K562 (cell line): ENCODE data around the gene BCAP31. TPM values are rescaled to one million over a fixed set of nuclear protein-coding genes. Genes with fewer than 3 reads are reported as not detected.

Source experiments
- ATAC-seq: fragments of 200-7000 bp; cut with Tn5 transposase; 3 replicates; pipeline ENCODE4 v1.9.1; 2020; ENCODE audit warnings: moderate library complexity
- BruUV-seq: library from RNA; stranded (reverse); fragments of 400-500 nt; replicated peaks from 2 replicates; lab custom pipeline; 2021; lab: Mats Ljungman, UMichigan
- CTCF ChIA-PET: fragments of 300-600 bp; formaldehyde crosslinking; extraction: SDS; loops from one replicate; lab custom pipeline; 2021; ENCODE audit warnings: low intra/inter-chr PET ratio; lab: Yijun Ruan, JAX
- POLR2A ChIA-PET: fragments of 300-600, 350-650 bp; sonication (Branson Sonifier 250); formaldehyde crosslinking; extraction: SDS; loops from one replicate; lab custom pipeline; 2021; ENCODE audit warnings: antibody characterized with exemption, inconsistent platforms; lab: Yijun Ruan, JAX
- DNase-seq, 4 experiments: peaks; one replicate each; pipeline versions ENCODE4 v3.0.0 to v3.0.0-alpha.2; 2011 to 2018; ENCODE audit warnings: low spot score in 3 of 4, mixed read lengths in 3 of 4; ENCODE audit errors: extremely low read depth in 1 of 4
- FAIRE-seq: peaks from 2 replicates; lab custom pipeline; 2011; peaks lifted over from hg19 to GRCh38; lab: Jason Lieb, UNC
- H2AFZ ChIP-seq: 2 replicates; pipeline ENCODE4 v1.6.0; 2011; ENCODE audit warnings: low read depth, low read length, control low read depth, inconsistent platforms
- H3K27ac ChIP-seq: fragments of 200-600 bp; 3 replicates; pipeline ENCODE4 v1.8.0; 2011; ENCODE audit warnings: low read depth, mild to moderate bottlenecking, control low read depth, inconsistent platforms, low read length, moderate library complexity, mixed read lengths; ENCODE audit errors: extremely low read depth
- H3K27me3 ChIP-seq, 2 experiments: fragments of 300-600 bp in 1 of 2; 2 replicates in 1 of 2; 3 replicates in 1 of 2; pipeline versions ENCODE4 v1.6.0 to v1.8.0; 2011; ENCODE audit warnings: inconsistent platforms in 2 of 2, low read length in 2 of 2, mild to moderate bottlenecking in 1 of 2, mixed read lengths in 1 of 2, moderate library complexity in 1 of 2; ENCODE audit not compliant: control insufficient read depth in 2 of 2, insufficient read depth in 2 of 2
- H3K36me3 ChIP-seq: fragments of 300-600 bp; 3 replicates; pipeline ENCODE4 v1.8.0; 2011; ENCODE audit warnings: mild to moderate bottlenecking, low read length, inconsistent platforms; ENCODE audit not compliant: control insufficient read depth, insufficient read depth
- H3K4me1 ChIP-seq, 2 experiments: fragments of 200-600 bp in 1 of 2; replicated peaks in 1 of 2; 2 replicates in 1 of 2; 3 replicates in 1 of 2; pipeline versions ENCODE4 v1.5.1 to v1.8.0; 2011; ENCODE audit warnings: inconsistent platforms in 2 of 2, low read length in 2 of 2, mild to moderate bottlenecking in 1 of 2, mixed read lengths in 1 of 2, moderate library complexity in 1 of 2; ENCODE audit not compliant: control insufficient read depth in 2 of 2, insufficient read depth in 2 of 2
- H3K4me2 ChIP-seq: 2 replicates; pipeline ENCODE4 v1.6.1; 2011; ENCODE audit warnings: low read length, control low read depth, inconsistent platforms, mixed read lengths; ENCODE audit not compliant: insufficient read depth
- H3K4me3 ChIP-seq: fragments of 200-600 bp; sonication (generic), shearing (Covaris generic); 2 replicates; pipeline ENCODE4 v1.5.1; 2016; ENCODE audit warnings: control low read depth, inconsistent platforms
- H3K79me2 ChIP-seq: fragments of 200-600 bp; 3 replicates; pipeline ENCODE4 v1.8.0; 2011; ENCODE audit warnings: low read length, inconsistent platforms; ENCODE audit not compliant: control insufficient read depth, insufficient read depth
- H3K9ac ChIP-seq, 2 experiments: 2 replicates each; pipeline versions ENCODE4 v1.6.0 to v1.6.1; 2011; ENCODE audit warnings: low read depth in 2 of 2, low read length in 2 of 2, control low read depth in 1 of 2, inconsistent platforms in 1 of 2, mild to moderate bottlenecking in 1 of 2, mixed read lengths in 1 of 2; ENCODE audit not compliant: insufficient read depth in 1 of 2
- H3K9me1 ChIP-seq: one replicate; pipeline ENCODE4 v1.6.0; 2011; ENCODE audit warnings: inconsistent platforms, mild to moderate bottlenecking, low read length, moderate library complexity; ENCODE audit not compliant: control insufficient read depth, insufficient read depth
- H3K9me3 ChIP-seq: replicated peaks from 2 replicates; pipeline ENCODE4 v1.5.1; 2011; ENCODE audit warnings: low read depth, low read length, inconsistent platforms; ENCODE audit not compliant: control insufficient read depth, insufficient read depth
- H4K20me1 ChIP-seq: replicated peaks from 2 replicates; pipeline ENCODE4 v1.6.1; 2011; ENCODE audit warnings: low read length, inconsistent platforms, mixed read lengths; ENCODE audit not compliant: control insufficient read depth, insufficient read depth
- BCOR ChIP-seq: fragments of 450-650 bp; IDR thresholded peaks from 2 replicates; pipeline ENCODE4 v1.6.1; 2016
- CGGBP1 ChIP-seq: fragments of 250-450 bp; sonication (Bioruptor Pico); IDR thresholded peaks from 2 replicates; pipeline ENCODE4 v1.9.0; 2021; ENCODE audit warnings: mild to moderate bottlenecking
- CREM ChIP-seq: IDR thresholded peaks from 2 replicates; pipeline ENCODE4 v1.6.1; 2014; ENCODE audit warnings: antibody characterized with exemption, low read depth
- PYGO2 ChIP-seq: fragments of 450-650 bp; IDR thresholded peaks from 2 replicates; pipeline ENCODE4 v1.6.1; 2016; ENCODE audit warnings: mild to moderate bottlenecking, missing genetic modification characterization, moderate library complexity, missing compliant biosample characterization
- SMARCE1 ChIP-seq: fragments of 450-650 bp; IDR thresholded peaks from 2 replicates; pipeline ENCODE4 v1.7.1; 2016; ENCODE audit warnings: mild to moderate bottlenecking
- SREBF2 ChIP-seq: sonication (generic); formaldehyde crosslinking; IDR thresholded peaks from 2 replicates; pipeline ENCODE4 v1.4.0; 2020; ENCODE audit warnings: mild to moderate bottlenecking, missing genetic modification reagents
- TFAM ChIP-seq: fragments of 250-450 bp; sonication (Bioruptor Pico); conservative IDR thresholded peaks from 2 replicates; pipeline ENCODE4 v1.5.0; 2021; ENCODE audit warnings: mild to moderate bottlenecking, moderate library complexity
- ZNF146 ChIP-seq: IDR thresholded peaks from one replicate; pipeline ENCODE4 v1.6.1; 2018; ENCODE audit warnings: missing compliant biosample characterization; ENCODE audit not compliant: unreplicated experiment
- ZNF24 ChIP-seq: fragments of 450-650 bp; IDR thresholded peaks from 2 replicates; pipeline ENCODE4 v1.6.1; 2016
- WGBS: fragments of 100-300 bp; shearing (Covaris generic); methylation state at CpG from one replicate; pipeline ENCODE4 v1.1.6; 2016; ENCODE audit warnings: low coverage, mixed read lengths; ENCODE audit not compliant: insufficient coverage; ENCODE audit errors: missing lambda C conversion rate; 5-methylcytosine and 5-hydroxymethylcytosine counted together
- in situ Hi-C: fragments of 300-500 bp; cut with MboI; formaldehyde crosslinking; loops from 4 replicates; pipeline ENCODE4 v1.15.0; 2018; ENCODE audit warnings: inconsistent platforms, mixed read lengths
- intact Hi-C: fragments of 100-400 bp; cut with micrococcal nuclease; formaldehyde crosslinking; loops from 2 replicates; pipeline ENCODE4 v1.14.2; 2022
- polyA plus RNA-seq, 8 experiments: library from polyadenylated mRNA; depleted of rRNA in 4 of 8; stranded (reverse) in 5 of 8; unstranded in 3 of 8; fragments of >200 nt; fragmentation: Nextera tagmentation in 2 of 8; fragmentation: Illumina TruSeq in 1 of 8; extraction: Ambion mirVana in 2 of 8; extraction: Trizol in 1 of 8; gene quantifications; 2 replicates each; pipeline versions ENCODE4 v1.2.1 to v1.2.3, GENCODE V29; 2011 to 2014; ENCODE audit warnings: inconsistent platforms in 1 of 8, missing spikeins in 1 of 8
- total RNA-seq, 7 experiments: library from RNA; depleted of rRNA in 6 of 7; stranded (reverse); fragments of >200 nt in 6 of 7; fragmentation: Illumina TruSeq in 2 of 7; extraction: Trizol in 2 of 7; gene quantifications; 2 replicates each; pipeline versions ENCODE4 v1.2.1 to v1.2.3, GENCODE V29; 2011 to 2021; ENCODE audit warnings: low replicate concordance in 1 of 7

The BCAP31 gene
- total and polyA plus RNA-seq, 9 of the 15 experiments (the other 6 are each of a cell fraction or from before 2014, with no cell fraction given) = 156 to 683 (median 188) TPM

DNA sequence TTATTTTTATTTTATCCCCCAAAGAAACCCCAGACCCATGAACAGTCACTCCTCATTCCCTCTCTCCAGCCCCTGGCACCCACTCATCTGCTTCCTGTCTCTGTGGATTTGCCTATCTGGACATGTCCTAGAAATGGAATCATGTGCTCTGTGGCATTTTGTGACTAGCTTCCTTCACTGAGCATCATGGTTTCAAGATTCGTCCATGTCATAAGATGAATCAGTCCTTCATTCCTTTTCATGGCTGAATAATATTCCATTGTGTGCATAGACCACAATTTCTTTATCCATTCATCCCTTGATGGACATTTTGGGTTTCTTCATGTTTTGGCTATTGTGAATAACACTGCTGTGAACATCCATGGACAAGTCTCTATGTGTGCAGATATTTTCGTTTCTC is 10.7 kb upstream of the BCAP31 start:
- Histone ChIP-seq H2AFZ (no peak overlapping the region), H3K27me3 (no peaks in the 10 kb centered on the region), H3K27ac (no peak overlapping the region), H3K36me3 (no peaks in the 10 kb centered on the region; the same call in 2 of the 3 replicates), H3K9me3 (0 out of 2 replicates have a peak, but pooled peaks cover 2% of the 10 kb centered on the region), H3K79me2 (no peaks in the 10 kb centered on the region), H4K20me1 (no peaks in the 10 kb centered on the region), H3K4me1 (peaks cover 8 to 35% of the 10 kb centered on the region in 2 experiments; a peak in 4 of 5 replicates), H3K9ac (no peak overlapping the region), H3K4me3 (no peak overlapping the region), H3K4me2 (no peak overlapping the region; the same call in 1 of the 2 replicates), H3K9me1 (no peaks in the 10 kb centered on the region)
- BruUV-seq = no TSS peak
- CTCF ChIA-PET = interaction anchor here (0.6 kb wide), 1 partner anchor 284 kb away, joined by 3 read pairs; no protein-coding TSS in a partner anchor
- in situ Hi-C loops = no loop called here
- intact Hi-C loops = no loop called here
- FAIRE-seq = no peak
- DNase-seq = no peak
- ATAC-seq = no peak
- 68% methylated on average over 2 of the region's 2 CpGs for WGBS
- POLR2A ChIA-PET = no interaction called here
- TF ChIP-seq BCOR = 0 out of 2 replicates have a peak, but pooled peaks have one; percentile 49
- peak; percentile 92 for TF ChIP-seq ZNF146 (CRISPR knock-in tag)
- TF ChIP-seq ZNF24 = peak; percentile 46; the same call in 1 of the 2 replicates
- TF ChIP-seq SREBF2 (CRISPR knock-in tag) = no peak
- no peak for TF ChIP-seq TFAM (CRISPR knock-in tag)

DNA sequence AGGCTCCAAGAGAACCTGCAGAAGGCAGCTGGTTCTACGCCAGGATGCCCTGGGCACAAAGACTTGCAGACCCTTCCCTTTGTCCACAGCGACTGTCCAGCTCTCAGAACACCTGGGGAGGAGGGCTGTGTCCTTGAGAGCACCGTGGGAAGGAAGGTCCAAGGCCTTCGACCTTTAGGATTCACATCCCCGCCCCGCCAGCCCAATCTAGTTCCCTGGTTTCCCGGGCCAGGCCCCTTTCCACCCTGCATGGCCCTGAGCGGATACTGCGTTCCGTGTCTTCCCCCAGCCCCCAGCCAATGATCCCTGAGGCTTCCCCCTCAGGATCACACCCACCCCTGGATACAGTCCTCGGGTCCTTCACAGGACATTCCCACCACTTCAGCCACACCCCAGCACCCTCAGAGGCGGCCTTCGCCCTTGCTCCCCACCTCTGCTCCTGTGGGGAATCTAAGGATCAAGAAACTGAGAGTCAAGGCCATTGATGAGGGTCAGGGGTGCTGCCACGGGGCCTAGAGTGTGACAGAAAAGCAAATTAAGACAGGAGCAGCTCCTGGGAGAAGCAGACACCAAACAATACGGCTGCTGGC is 9.6 kb upstream of the BCAP31 start:
- no TSS peak for BruUV-seq
- in situ Hi-C loops = no loop called here
- ATAC-seq (no peak), DNase-seq (no peak), FAIRE-seq (no peak)
- no peak overlapping the region for H2AFZ ChIP-seq
- intact Hi-C loops = no loop called here
- no peaks in the 10 kb centered on the region for H3K27me3 ChIP-seq
- H3K79me2 ChIP-seq = no peaks in the 10 kb centered on the region
- H3K9ac ChIP-seq = 0 out of 4 replicates have a peak overlapping the region, but pooled peaks of 1 of the 2 experiments have one; percentile 7
- no peak overlapping the region for H3K4me2 ChIP-seq
- H3K4me1 ChIP-seq = peaks cover 8 to 39% of the 10 kb centered on the region in 2 experiments; a peak in 4 of 5 replicates
- ChIA-PET CTCF (no interaction called here), POLR2A (interaction anchor here (0.8 kb wide), 1 partner anchor 68 kb away, joined by 3 read pairs; no protein-coding TSS in a partner anchor)
- no peaks in the 10 kb centered on the region for H3K9me1 ChIP-seq
- no peak overlapping the region for H3K4me3 ChIP-seq
- 0 out of 2 replicates have a peak, but pooled peaks cover 2% of the 10 kb centered on the region for H3K9me3 ChIP-seq
- 76% methylated on average over 9 of the region's 15 CpGs for WGBS
- no peaks in the 10 kb centered on the region for H4K20me1 ChIP-seq
- H3K36me3 ChIP-seq = no peaks in the 10 kb centered on the region; the same call in 2 of the 3 replicates
- H3K27ac ChIP-seq = no peak overlapping the region
- no peak for TF ChIP-seq PYGO2 (tag)
- TF ChIP-seq CREM = no peak
- no peak for TF ChIP-seq CGGBP1 (CRISPR knock-in tag)
- no peak for TF ChIP-seq SMARCE1
